H1 (cell line): ENCODE data around the gene CD1D.

Experiments
- GABPA ChIP-seq: IDR thresholded peaks from 2 replicates; pipeline ENCODE4 v1.6.1; 2011; ENCODE audit warnings: mild to moderate bottlenecking, low read length, moderate library complexity, borderline replicate concordance; ENCODE audit not compliant: insufficient read depth
- POLR2A ChIP-seq, 2 experiments: IDR thresholded peaks; 1 replicate in 1 of 2; 2 replicates in 1 of 2; pipeline ENCODE4 v1.6.1; 2011; ENCODE audit warnings: low read depth in 2 of 2, low read length in 2 of 2, mild to moderate bottlenecking in 2 of 2; ENCODE audit errors: control extremely low read depth in 1 of 2
- SAP30 ChIP-seq: fragments of 300-600 bp; sonication (generic); IDR thresholded peaks from 2 replicates; pipeline ENCODE4 v1.7.1; 2012; ENCODE audit warnings: low read length, moderate library complexity, mild to moderate bottlenecking, inconsistent platforms; ENCODE audit not compliant: insufficient read depth, insufficient replicate concordance
- TF ChIP-seq, protein P1 (sequence below), 3 experiments: IDR thresholded peaks; 1 replicate in 2 of 3; 2 replicates in 1 of 3; pipeline versions ENCODE4 v1.5.1 to v1.6.1; 2011; ENCODE audit warnings: low read length in 3 of 3, mild to moderate bottlenecking in 3 of 3, inconsistent platforms in 2 of 3, low read depth in 1 of 3, moderate library complexity in 1 of 3; ENCODE audit not compliant: insufficient read depth in 1 of 3; ENCODE audit errors: control extremely low read depth in 1 of 3

DNA sequence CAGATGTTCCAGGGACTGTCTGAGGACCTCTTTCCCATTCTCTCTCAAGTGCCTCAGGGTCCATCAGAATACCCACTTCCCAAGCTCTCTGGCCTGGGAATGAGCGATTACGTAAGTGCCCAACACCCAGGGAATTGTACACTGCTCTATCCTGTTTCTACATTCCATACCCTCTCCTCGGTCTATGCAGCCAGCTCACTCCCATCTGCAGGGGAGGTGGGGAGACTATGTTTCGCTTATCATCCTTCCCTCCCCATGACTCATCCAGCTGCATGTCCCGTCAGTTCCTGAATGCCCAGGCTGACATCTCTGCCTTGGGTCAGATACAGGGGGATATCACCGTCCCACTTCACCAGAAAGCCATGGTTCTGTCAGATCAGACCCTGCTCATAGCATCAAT lies 34.5 kb upstream of the CD1D start:
- TF ChIP-seq POLR2A (IDR thresholded peaks at IDR 0.05; ENCODE audit: control extremely low read depth in 1 of 2, low read depth in 2 of 2, low read length in 2 of 2) (no peak), SAP30 (no peak), GABPA (no peak)
- TF ChIP-seq, protein P1, sequence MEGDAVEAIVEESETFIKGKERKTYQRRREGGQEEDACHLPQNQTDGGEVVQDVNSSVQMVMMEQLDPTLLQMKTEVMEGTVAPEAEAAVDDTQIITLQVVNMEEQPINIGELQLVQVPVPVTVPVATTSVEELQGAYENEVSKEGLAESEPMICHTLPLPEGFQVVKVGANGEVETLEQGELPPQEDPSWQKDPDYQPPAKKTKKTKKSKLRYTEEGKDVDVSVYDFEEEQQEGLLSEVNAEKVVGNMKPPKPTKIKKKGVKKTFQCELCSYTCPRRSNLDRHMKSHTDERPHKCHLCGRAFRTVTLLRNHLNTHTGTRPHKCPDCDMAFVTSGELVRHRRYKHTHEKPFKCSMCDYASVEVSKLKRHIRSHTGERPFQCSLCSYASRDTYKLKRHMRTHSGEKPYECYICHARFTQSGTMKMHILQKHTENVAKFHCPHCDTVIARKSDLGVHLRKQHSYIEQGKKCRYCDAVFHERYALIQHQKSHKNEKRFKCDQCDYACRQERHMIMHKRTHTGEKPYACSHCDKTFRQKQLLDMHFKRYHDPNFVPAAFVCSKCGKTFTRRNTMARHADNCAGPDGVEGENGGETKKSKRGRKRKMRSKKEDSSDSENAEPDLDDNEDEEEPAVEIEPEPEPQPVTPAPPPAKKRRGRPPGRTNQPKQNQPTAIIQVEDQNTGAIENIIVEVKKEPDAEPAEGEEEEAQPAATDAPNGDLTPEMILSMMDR (IDR thresholded peaks at IDR 0.05; ENCODE audit: control extremely low read depth in 1 of 3, insufficient read depth in 1 of 3, low read depth in 1 of 3, low read length in 3 of 3): no peak
